ENCODE data around the gene PTPRB.

The PTPRB gene

GRCh38 chr12:70557583-70558191 lies 79.5 kb downstream of the PTPRB start:
- no peak for TF ChIP-seq CTCF (IDR thresholded peaks at IDR 0.05; ENCODE audit: low read length, missing control alignments)
- DNase-seq (ENCODE audit: low read depth): no peak
- H3K4me3 ChIP-seq (replicated peaks; ENCODE audit: low read depth, low read length): no peak overlapping the region

GRCh38 chr12:70556179-70556869 lies 80.9 kb downstream of the PTPRB start:
- no peak for DNase-seq (ENCODE audit: low read depth)
- H3K4me3 ChIP-seq (replicated peaks; ENCODE audit: low read depth, low read length): no peak overlapping the region
- TF ChIP-seq CTCF (IDR thresholded peaks at IDR 0.05; ENCODE audit: low read length, missing control alignments): no peak

GRCh38 chr12:70555081-70555480 lies 82.1 kb downstream of the PTPRB start:
- TF ChIP-seq CTCF (IDR thresholded peaks at IDR 0.05; ENCODE audit: low read length, missing control alignments): no peak
- DNase-seq (ENCODE audit: low read depth): no peak

GRCh38 chr12:70553391-70553859 lies 83.8 kb downstream of the PTPRB start:
- TF ChIP-seq CTCF (IDR thresholded peaks at IDR 0.05; ENCODE audit: low read length, missing control alignments): no peak
- no peak overlapping the region for H3K4me3 ChIP-seq (replicated peaks; ENCODE audit: low read depth, low read length)
- peak; percentile 65 for DNase-seq (ENCODE audit: low read depth)

More at GRCh38 chr12:70555081-70555480, 82.1 kb downstream of the PTPRB start:
- H3K4me3 ChIP-seq (replicated peaks; ENCODE audit: low read depth, low read length): no peak overlapping the region

GRCh38 chr12:70551731-70552130 lies 85.5 kb downstream of the PTPRB start:
- DNase-seq (ENCODE audit: low read depth): no peak
- TF ChIP-seq CTCF (IDR thresholded peaks at IDR 0.05; ENCODE audit: low read length, missing control alignments): no peak
- no peak overlapping the region for H3K4me3 ChIP-seq (replicated peaks; ENCODE audit: low read depth, low read length)

GRCh38 chr12:70550180-70550577 lies 87.0 kb downstream of the PTPRB start:
- no peak for DNase-seq (ENCODE audit: low read depth)
- no peak for TF ChIP-seq CTCF (IDR thresholded peaks at IDR 0.05; ENCODE audit: low read length, missing control alignments)
- H3K4me3 ChIP-seq (replicated peaks; ENCODE audit: low read depth, low read length): no peak overlapping the region
